ENCODE results near the gene C6orf89.

The C6orf89 gene

GRCh38 chr6:36953931-36954261 lies 68.1 kb downstream of the C6orf89 start:
- DNase-seq, result no peak

DNA sequence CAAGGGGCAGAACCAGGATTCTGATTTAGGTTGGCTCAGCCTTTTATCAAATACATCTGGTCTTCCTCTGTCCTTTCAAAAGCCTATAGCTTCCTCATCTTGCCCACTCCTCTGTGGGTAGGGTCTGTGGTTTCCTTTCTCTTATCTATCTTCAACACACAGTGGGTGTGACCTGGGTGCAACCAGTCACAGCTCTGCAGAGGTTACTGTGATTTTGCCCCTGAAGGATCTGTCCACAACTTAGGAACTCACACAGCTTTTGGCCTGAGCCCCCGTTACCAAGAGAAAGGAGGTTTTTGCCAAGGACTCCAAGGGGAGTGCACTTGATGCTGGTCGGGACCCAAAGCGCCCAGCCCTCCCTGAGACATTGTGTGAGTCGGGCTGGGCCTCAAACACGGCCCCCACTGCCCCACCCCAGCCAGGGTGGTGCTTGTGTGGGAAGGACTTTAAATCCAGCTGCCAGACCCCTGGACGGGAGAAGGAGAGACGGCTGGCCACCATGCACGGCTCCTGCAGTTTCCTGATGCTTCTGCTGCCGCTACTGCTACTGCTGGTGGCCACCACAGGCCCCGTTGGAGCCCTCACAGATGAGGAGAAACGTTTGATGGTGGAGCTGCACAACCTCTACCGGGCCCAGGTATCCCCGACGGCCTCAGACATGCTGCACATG lies 68.6 kb downstream of the C6orf89 start, which contains the start of gene PI16:
Gene PI16, plus strand, starts transcription at position 477 of the 670 bp plus-strand sequence. Its CDS starts 23 bp downstream, at position 500.
- DNase-seq, result no peak

GRCh38 chr6:36955136-36955535 lies 69.4 kb downstream of the C6orf89 start:
- DNase-seq, result no peak

DNA sequence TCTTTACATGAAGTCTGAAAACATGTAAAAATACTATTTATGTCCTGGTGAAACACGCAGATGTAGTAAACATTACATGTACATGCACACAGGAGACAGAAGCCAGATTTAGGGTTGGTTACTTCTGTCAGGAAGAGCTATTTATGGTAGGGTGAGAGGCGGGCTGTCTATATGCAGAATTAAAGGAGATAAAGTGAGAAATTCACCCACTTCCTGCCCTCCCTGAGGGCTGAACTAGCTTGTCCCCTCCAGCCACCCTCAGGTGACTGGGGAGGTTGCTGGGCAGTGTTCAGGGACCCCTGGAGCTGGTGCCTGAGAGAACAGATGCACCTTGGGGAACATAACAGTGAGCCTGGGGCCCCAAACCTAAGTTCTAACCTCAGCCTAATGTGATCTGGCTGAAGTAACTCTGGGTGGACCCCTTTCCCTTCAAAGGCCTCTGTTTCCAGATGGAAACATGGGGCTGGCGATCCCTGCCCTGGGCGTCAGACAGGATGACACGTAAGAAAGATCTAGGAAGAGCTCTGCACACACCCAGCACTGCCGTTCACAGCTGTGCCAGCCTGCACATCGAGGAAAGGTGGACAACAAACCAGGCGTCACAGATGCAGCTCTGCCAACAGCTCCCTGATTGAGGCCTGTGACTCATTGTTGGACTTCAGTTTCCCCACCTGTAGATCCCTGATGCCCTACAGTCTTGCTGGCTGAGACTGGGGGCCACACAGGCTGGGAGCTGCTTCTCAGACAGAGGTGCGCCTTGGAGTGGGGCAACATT lies 70.1 kb downstream of the C6orf89 start:
- DNase-seq, result no peak

- no peak for DNase-seq
Observed at GRCh38 chr6:36956446-36956820, 70.7 kb downstream of the C6orf89 start.

DNA sequence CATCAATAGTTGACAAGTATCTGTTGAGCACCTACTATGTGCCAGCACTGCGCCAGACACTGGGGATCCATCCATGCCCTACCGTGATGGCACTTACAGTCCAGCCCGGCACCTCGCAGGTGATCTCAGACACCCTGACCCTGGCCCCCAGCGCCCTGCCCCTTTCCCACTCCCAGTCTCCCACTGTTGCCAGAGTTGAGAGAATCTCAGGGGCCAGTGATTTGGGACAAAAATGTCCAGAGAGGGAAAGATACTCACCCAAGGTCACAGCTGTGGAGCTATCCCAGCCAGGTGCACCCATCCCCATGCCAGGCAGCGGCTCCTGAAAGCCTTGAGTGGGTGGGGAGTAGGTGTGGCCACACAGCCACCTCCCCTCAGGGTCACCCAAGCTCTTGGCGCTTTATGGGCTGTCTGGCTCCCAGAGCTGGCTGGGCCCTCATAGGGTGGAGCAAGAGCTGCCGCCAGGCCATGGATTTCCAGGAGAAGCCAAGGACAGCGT lies 72.1 kb downstream of the C6orf89 start:
- no peak for DNase-seq

DNA sequence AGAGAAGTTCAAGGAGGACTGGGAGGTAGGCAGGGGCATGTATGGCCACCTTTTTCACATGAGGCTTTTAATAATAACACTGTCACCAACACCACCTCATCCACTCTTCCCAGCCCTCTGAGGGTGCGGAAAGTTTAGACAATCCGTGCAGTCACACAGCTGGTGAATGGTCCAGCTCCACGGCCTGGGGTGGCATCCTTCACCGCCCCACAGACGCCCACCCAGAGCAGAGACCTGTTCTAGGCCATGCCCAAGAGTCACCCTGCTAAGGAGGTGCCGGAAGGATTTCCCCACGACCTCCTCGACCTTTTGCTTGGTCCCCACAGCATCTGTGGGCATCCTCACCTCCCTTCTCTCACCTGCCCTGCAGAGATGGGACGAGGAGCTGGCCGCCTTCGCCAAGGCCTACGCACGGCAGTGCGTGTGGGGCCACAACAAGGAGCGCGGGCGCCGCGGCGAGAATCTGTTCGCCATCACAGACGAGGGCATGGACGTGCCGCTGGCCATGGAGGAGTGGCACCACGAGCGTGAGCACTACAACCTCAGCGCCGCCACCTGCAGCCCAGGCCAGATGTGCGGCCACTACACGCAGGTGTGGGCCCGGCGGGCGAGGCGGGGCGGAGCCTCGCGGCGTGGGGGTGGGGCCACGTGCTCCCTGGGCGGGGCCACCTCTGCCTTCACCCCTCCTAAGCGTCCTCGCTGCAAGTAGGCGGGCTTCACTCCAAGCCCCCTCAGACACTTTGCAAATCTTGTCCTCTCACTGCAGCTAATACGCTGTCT lies 73.2 kb downstream of the C6orf89 start:
- DNase-seq, result no peak

DNA sequence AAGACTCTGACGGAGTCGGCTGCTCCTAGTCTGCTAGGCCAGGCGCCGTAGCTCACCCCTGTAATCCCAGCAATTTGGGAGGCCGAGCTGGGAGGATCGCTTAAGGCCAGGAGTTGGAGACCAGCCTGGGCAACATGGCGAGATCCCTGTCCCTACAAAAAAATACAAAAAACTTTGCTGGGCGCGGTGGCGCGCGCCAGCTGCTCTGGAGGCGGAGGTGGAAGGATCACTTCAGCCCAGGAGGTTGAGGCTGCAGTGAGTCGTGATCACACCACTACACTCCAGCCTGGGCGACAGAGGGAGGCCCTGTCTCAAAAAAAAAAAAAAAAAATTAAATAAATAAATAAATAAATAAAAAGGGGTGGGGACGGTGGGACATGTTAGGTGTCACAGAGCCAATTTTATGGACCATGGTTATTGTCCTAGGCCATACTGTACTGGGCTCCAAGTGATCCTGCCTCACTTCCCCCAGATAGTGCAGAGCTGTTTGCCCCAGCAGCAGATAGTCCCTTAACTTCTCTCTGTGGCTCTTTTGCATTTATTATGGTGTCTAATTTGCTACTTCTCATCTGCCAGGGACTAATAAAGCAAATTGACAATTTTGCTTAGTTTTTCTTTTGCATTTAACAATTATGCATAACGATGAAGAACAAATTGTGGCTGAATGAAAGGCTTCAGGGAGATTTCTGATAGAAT lies 74.0 kb downstream of the C6orf89 start:
- no peak for DNase-seq

DNA sequence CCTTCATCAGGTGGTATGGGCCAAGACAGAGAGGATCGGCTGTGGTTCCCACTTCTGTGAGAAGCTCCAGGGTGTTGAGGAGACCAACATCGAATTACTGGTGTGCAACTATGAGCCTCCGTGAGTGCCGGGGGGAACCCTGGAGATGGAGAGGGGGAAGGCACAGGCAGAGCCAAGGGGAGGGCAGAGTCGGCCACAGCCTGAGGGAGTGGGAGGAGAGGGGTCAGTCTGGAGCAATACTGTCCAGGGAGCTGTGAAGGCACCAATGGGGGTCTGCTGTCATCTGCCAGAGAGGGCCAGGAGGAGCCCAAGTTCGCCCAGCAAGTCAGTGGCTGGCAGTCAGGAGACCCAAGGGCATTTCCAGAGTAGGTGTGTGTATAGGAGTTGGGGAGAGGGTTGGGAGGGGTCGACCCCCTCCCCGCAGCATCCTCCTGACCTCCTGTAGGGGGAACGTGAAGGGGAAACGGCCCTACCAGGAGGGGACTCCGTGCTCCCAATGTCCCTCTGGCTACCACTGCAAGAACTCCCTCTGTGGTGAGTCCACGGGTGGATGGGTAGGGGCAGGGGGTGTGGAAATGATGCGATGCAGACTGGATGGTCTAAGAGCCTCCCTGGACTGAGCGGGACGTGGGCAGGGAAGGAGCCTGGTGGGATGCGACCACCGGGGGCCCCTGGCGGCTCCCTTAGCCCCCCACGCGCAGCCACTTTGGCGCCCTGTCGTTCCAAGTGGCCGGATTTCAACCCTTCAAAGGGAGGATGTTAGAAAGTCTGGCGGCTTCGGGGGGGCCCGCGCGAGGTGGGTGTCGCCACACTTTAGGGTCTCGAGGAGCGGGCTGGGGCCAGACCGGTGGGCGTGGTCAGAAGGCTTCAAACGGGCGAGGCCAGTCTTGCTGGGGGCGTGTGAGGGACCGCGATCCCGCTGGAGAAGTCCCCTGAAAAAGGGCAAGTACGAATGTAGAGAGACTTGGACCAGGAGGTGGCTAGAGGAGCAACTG lies 76.0 kb downstream of the C6orf89 start:
- no peak for DNase-seq

- DNase-seq, result no peak
Observed at GRCh38 chr6:36962874-36963273, 77.1 kb downstream of the C6orf89 start.

DNA sequence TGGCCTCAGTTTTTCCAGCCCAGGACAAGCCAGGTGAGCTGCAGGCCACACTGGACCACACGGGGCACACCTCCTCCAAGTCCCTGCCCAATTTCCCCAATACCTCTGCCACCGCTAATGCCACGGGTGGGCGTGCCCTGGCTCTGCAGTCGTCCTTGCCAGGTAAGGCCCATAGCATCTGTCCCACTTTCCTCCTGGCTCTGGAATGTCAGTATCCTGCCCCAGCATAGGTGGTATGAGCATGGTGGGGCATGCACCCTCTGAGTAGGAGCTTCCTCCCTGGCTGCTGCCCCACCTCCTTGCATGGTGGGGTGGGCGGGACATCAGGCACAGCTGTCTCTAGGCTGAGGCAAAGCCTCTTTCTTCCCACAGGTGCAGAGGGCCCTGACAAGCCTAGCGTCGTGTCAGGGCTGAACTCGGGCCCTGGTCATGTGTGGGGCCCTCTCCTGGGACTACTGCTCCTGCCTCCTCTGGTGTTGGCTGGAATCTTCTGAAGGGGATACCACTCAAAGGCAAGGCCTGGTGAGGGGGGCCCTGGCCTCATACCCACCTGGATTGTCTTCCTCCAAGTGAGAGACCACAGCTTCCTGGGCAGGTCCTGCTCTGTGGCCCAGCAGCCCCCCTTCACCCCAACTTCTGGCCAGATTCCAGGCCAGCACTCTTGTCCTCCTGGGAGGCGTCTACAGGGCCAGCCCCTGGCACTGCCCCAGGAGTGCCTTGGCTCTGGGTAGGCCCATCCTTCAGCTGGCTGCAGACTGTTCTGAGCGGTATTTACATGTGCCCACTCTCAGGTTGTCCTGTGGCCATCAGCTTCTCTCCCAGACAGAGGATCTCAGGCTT lies 77.9 kb downstream of the C6orf89 start:
- no peak for DNase-seq

DNA sequence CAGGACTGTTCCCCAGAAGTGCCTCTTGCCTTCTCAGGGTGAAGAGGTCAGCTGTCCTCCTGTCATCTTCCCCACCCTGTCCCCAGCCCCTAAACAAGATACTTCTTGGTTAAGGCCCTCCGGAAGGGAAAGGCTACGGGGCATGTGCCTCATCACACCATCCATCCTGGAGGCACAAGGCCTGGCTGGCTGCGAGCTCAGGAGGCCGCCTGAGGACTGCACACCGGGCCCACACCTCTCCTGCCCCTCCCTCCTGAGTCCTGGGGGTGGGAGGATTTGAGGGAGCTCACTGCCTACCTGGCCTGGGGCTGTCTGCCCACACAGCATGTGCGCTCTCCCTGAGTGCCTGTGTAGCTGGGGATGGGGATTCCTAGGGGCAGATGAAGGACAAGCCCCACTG lies 78.6 kb downstream of the C6orf89 start:
- no peak for DNase-seq

DNA sequence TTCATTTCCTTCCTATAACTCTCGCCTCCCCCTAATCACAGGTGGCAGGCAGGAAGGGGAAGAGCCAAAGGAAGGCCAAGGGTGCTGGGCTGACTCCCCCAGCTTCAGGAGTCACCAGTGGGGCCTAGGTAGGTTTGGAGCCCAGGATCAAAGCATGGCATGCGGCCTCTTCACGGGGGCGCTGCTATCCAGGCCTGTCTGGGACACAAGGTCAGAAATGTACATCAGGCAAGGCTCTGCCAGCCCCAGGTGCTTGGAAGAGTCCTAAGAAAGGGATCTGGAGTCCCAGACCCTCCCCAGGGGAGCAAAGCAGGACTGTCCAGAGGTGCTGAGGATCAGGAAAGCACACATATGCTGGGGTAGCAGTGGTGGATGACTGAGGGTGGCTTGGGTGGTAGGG lies 79.2 kb downstream of the C6orf89 start:
- DNase-seq, result no peak

- no peak for DNase-seq
Observed at GRCh38 chr6:36967301-36967700, 81.5 kb downstream of the C6orf89 start.

DNA sequence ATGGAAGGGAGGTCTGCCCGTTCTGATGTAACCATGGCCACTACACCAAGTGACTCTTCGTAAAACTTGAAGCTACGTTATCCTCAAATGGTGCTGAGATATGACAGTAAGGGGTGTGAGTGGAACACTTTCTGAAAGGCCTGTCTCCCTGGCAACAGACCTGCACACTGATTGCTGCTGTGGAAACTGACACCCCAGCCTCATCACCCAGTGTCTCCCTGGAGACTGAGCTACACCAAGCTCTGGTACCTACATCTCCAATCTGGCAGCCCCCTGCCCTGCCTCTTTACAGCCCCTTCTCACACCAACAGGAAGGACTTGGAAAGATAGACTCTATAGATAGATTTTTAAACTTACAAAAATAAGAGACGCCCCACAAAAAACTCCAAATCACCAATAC lies 82.0 kb downstream of the C6orf89 start:
- no peak for DNase-seq

GRCh38 chr6:36968266-36968977 lies 82.7 kb downstream of the C6orf89 start:
- no peak for DNase-seq

DNA sequence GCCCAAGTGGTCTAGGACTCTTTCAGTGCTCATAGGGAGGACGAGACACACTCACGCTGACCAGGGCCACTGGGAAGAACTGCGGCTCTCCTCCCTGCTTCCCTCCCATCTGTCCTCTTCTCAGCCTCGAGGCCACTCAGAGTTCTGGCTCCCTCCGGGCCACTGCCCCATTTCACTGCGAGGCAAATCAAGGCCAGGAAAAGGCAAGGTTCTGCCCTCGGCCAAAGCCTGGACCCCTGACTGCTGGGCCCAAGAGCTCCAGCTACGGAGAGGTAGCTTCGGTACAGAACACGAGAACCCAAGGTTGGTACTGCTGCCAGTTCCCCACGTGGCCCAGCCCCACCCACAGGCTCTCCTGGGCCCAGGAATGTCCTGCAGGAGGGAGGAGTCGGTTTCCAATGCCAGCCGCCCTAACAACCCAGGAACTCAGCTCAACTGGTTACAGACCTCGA lies 83.5 kb downstream of the C6orf89 start:
- DNase-seq, result no peak

DNA sequence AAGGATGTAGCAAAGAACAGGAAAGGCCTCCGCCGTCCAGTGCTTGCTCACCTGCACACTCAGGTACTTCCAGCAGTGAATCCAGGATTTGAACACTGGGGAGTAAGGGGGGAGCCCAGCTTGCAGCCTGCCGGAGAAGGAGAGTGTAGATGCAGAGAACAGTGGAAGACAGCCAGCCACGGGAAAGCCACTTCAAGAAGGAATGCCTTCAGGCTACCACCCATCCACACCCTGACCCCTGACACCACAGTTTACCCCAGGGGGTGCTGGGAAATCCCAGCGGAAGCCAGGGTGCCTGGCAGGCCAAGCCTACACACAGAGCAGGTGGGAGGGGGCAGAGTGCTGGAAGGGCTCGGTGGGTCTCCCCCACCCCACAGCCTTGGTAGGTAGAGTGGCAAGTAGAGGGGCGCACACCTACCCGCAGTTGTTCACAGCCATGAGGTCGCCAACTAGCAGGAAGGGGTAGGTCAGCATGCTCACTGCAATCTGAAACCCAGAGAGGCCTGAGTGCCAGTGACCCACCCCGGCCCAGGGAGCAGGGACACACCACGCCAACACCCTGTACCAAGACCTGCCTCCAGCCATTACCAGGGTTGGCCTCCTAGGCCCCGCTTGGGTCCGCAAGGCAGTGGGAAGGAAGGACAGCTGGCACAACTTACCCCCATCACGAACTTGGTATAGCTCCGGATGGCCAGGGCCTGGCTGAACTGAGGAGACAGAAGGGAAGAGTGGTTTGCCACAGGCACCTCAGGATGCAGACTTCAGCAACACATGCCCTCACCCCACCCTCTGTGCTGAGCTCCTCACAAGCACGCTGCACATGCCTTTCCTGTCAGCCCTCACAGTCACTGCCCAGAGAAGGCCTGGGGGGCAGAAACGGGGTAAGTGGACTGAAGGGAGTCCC lies 84.5 kb downstream of the C6orf89 start:
- DNase-seq, result no peak

Data from NCI-H1417 treated with DMSO at 0.1 percent for 48 hours (cell line).